Measurements from ENCODE around the gene MEIS2. TPM values are rescaled to one million over a fixed set of nuclear protein-coding genes. Genes with fewer than 3 reads are reported as not detected.

Gene MEIS2
- total RNA-seq, 1 donor from 2014 or later = 35.6 TPM

DNA sequence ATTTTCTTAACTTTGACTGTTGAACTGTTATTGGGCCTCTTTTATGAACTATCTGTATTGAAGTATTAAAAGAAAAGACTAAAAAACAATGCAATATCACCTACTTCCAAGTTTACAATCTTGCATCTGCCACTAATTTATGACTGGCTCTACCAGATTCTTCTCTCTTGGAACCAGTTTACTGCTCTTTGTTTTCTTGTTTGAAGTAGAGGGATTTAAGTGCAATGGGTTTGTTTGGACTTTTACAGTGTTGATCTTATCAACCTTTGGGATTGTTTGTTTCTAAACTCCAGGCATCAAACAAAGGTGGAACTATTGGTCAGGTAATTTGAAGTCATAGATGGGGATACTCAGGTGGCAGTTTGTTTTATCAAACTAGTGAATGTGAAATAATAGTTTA lies 43.0 kb upstream of the MEIS2 start:
- Histone ChIP-seq H3K27ac (ENCODE audit: low read depth, low read length) (no peak overlapping the region), H3K79me2 (ENCODE audit: insufficient read depth, low read length) (no peaks in the 10 kb centered on the region), H3K4me2 (ENCODE audit: low read length) (no peak overlapping the region), H3K9ac (ENCODE audit: low read length) (no peak overlapping the region), H4K20me1 (ENCODE audit: insufficient read depth, low read length) (no peaks in the 10 kb centered on the region), H3K36me3 (ENCODE audit: insufficient read depth, low read length) (no peaks in the 10 kb centered on the region), H3K4me3 (ENCODE audit: insufficient read depth, low read depth, low read length) (no peak overlapping the region), H3K9me3 (ENCODE audit: insufficient read depth, low read depth, low read length) (no peaks in the 10 kb centered on the region), H3K4me1 (ENCODE audit: insufficient read depth, low read length) (no peaks in the 10 kb centered on the region), H2AFZ (ENCODE audit: low read depth, low read length) (no peak overlapping the region), H3K27me3 (ENCODE audit: insufficient read depth, low read length) (no peaks in the 10 kb centered on the region)
- DNase-seq (ENCODE audit: low read depth) (no peak), FAIRE-seq (no peak)
- Mint-ChIP-seq H3K27me3 (ENCODE audit: low read depth, unreplicated experiment) (peaks cover 4% of the 10 kb centered on the region), H3K27ac (ENCODE audit: unreplicated experiment) (no peak overlapping the region), H3K9me3 (ENCODE audit: unreplicated experiment) (no peaks in the 10 kb centered on the region), H3K36me3 (ENCODE audit: low read depth, unreplicated experiment) (no peaks in the 10 kb centered on the region), H3K4me1 (ENCODE audit: low read depth, unreplicated experiment) (no peaks in the 10 kb centered on the region), H3K4me3 (ENCODE audit: unreplicated experiment) (no peak overlapping the region)
- TF ChIP-seq CTCF (IDR thresholded peaks at IDR 0.05; ENCODE audit: insufficient read depth, low read depth, low read length) = no peak
- TF ChIP-seq EZH2 (IDR thresholded peaks at IDR 0.05; ENCODE audit: insufficient read depth, low read length) = no peak

GRCh38 chr15:37142371-37142770 lies 42.0 kb upstream of the MEIS2 start:
- no peaks in the 10 kb centered on the region for H3K4me1 Mint-ChIP-seq (ENCODE audit: low read depth, unreplicated experiment)
- H3K27ac Mint-ChIP-seq (ENCODE audit: unreplicated experiment) = no peak overlapping the region
- peaks cover 4% of the 10 kb centered on the region for H3K27me3 Mint-ChIP-seq (ENCODE audit: low read depth, unreplicated experiment)
- Histone ChIP-seq H3K79me2 (ENCODE audit: insufficient read depth, low read length) (no peaks in the 10 kb centered on the region), H3K27ac (ENCODE audit: low read depth, low read length) (no peak overlapping the region), H3K4me3 (ENCODE audit: insufficient read depth, low read depth, low read length) (no peak overlapping the region), H3K36me3 (ENCODE audit: insufficient read depth, low read length) (no peaks in the 10 kb centered on the region), H3K9ac (ENCODE audit: low read length) (no peak overlapping the region), H3K4me2 (ENCODE audit: low read length) (no peak overlapping the region), H2AFZ (ENCODE audit: low read depth, low read length) (no peak overlapping the region), H3K27me3 (ENCODE audit: insufficient read depth, low read length) (no peaks in the 10 kb centered on the region), H3K9me3 (ENCODE audit: insufficient read depth, low read depth, low read length) (no peaks in the 10 kb centered on the region), H4K20me1 (ENCODE audit: insufficient read depth, low read length) (no peaks in the 10 kb centered on the region), H3K4me1 (ENCODE audit: insufficient read depth, low read length) (no peaks in the 10 kb centered on the region)
- FAIRE-seq (no peak), DNase-seq (ENCODE audit: low read depth) (no peak)
- TF ChIP-seq CTCF (IDR thresholded peaks at IDR 0.05; ENCODE audit: insufficient read depth, low read depth, low read length) (no peak), EZH2 (IDR thresholded peaks at IDR 0.05; ENCODE audit: insufficient read depth, low read length) (no peak)
- H3K9me3 Mint-ChIP-seq (ENCODE audit: unreplicated experiment) = no peaks in the 10 kb centered on the region
- no peak overlapping the region for H3K4me3 Mint-ChIP-seq (ENCODE audit: unreplicated experiment)
- H3K36me3 Mint-ChIP-seq (ENCODE audit: low read depth, unreplicated experiment) = no peaks in the 10 kb centered on the region

GRCh38 chr15:37140531-37141058 lies 40.2 kb upstream of the MEIS2 start:
- no peak overlapping the region for H3K27ac ChIP-seq (ENCODE audit: low read depth, low read length)
- H3K27ac Mint-ChIP-seq (ENCODE audit: unreplicated experiment) = no peak overlapping the region
- H3K4me1 Mint-ChIP-seq (ENCODE audit: low read depth, unreplicated experiment) = peaks cover 3% of the 10 kb centered on the region
- H2AFZ ChIP-seq (ENCODE audit: low read depth, low read length) = no peak overlapping the region
- H3K36me3 ChIP-seq (ENCODE audit: insufficient read depth, low read length) = no peaks in the 10 kb centered on the region
- no peak overlapping the region for H3K4me2 ChIP-seq (ENCODE audit: low read length)
- H3K4me3 ChIP-seq (ENCODE audit: insufficient read depth, low read depth, low read length) = no peak overlapping the region
- H3K9me3 ChIP-seq (ENCODE audit: insufficient read depth, low read depth, low read length) = no peaks in the 10 kb centered on the region
- H3K27me3 ChIP-seq (ENCODE audit: insufficient read depth, low read length) = no peaks in the 10 kb centered on the region
- no peaks in the 10 kb centered on the region for H4K20me1 ChIP-seq (ENCODE audit: insufficient read depth, low read length)
- H3K36me3 Mint-ChIP-seq (ENCODE audit: low read depth, unreplicated experiment) = no peaks in the 10 kb centered on the region
- H3K79me2 ChIP-seq (ENCODE audit: insufficient read depth, low read length) = no peaks in the 10 kb centered on the region
- FAIRE-seq (no peak), DNase-seq (ENCODE audit: low read depth) (no peak)
- no peaks in the 10 kb centered on the region for H3K9me3 Mint-ChIP-seq (ENCODE audit: unreplicated experiment)
- no peak for TF ChIP-seq CTCF (IDR thresholded peaks at IDR 0.05; ENCODE audit: insufficient read depth, low read depth, low read length)
- no peak overlapping the region for H3K9ac ChIP-seq (ENCODE audit: low read length)
- peaks cover 4% of the 10 kb centered on the region for H3K4me1 ChIP-seq (ENCODE audit: insufficient read depth, low read length)
- H3K4me3 Mint-ChIP-seq (ENCODE audit: unreplicated experiment) = no peak overlapping the region
- peaks cover 4% of the 10 kb centered on the region for H3K27me3 Mint-ChIP-seq (ENCODE audit: low read depth, unreplicated experiment)

Measured in astrocyte (in vitro differentiated cells and primary cell).